HG03135 (cell line): ENCODE data around the gene NDOR1.
A peak's percentile ranks its signal among the peaks of the same experiment; 100 is the strongest.

ENCODE experiments used
- ATAC-seq: cut with Tn5 transposase; IDR thresholded peaks from one replicate; pipeline ENCODE4 v1.9.1; 2021; ENCODE audit warnings: mild to moderate bottlenecking, moderate library complexity; ENCODE audit not compliant: unreplicated experiment

The NDOR1 gene

GRCh38 chr9:137205126-137206069 is at the start of gene NDOR1, which contains the start of gene TMEM203:
Gene NDOR1, plus strand, starts transcription at chr9:137205700. Its CDS starts 78 bp downstream, at chr9:137205778.
Gene TMEM203, minus strand, starts transcription at chr9:137205648. Its CDS starts 234 bp downstream, at chr9:137205414.
- ATAC-seq = peak; percentile 40

- no peak for ATAC-seq
These were observed 48.7 kb upstream of the NDOR1 start for GRCh38 chr9:137156567-137157375.

GRCh38 chr9:137157618-137158415 is 47.7 kb upstream of the NDOR1 start:
- ATAC-seq = no peak

- ATAC-seq = no peak
These were observed 46.9 kb upstream of the NDOR1 start for GRCh38 chr9:137158625-137159024.

GRCh38 chr9:137159105-137160053 is 46.1 kb upstream of the NDOR1 start:
- no peak for ATAC-seq

GRCh38 chr9:137160054-137160425 is 45.5 kb upstream of the NDOR1 start:
- ATAC-seq = no peak

GRCh38 chr9:137160716-137161557 is 44.6 kb upstream of the NDOR1 start:
- ATAC-seq = no peak

GRCh38 chr9:137161558-137162486 is 43.7 kb upstream of the NDOR1 start:
- ATAC-seq = no peak

GRCh38 chr9:137162505-137163364 is 42.8 kb upstream of the NDOR1 start:
- ATAC-seq = no peak

- ATAC-seq = no peak
These were observed 42.2 kb upstream of the NDOR1 start for GRCh38 chr9:137163365-137163715.

GRCh38 chr9:137163805-137164204 is 41.7 kb upstream of the NDOR1 start:
- ATAC-seq = no peak

GRCh38 chr9:137164370-137165249 is 40.9 kb upstream of the NDOR1 start:
- no peak for ATAC-seq

GRCh38 chr9:137165250-137165836 is 40.2 kb upstream of the NDOR1 start:
- no peak for ATAC-seq

GRCh38 chr9:137166380-137167229 is 38.9 kb upstream of the NDOR1 start:
- ATAC-seq = no peak
